Fibroblast of upper back skin (primary cell): ENCODE measurements around the gene LMO3.

ENCODE experiments used
- DNase-seq: peaks from one replicate; pipeline ENCODE4 v3.0.0-alpha.2; 2013

The LMO3 gene

GRCh38 chr12:16599081-16599480 is 6.9 kb downstream of the LMO3 start:
- DNase-seq = no peak

DNA sequence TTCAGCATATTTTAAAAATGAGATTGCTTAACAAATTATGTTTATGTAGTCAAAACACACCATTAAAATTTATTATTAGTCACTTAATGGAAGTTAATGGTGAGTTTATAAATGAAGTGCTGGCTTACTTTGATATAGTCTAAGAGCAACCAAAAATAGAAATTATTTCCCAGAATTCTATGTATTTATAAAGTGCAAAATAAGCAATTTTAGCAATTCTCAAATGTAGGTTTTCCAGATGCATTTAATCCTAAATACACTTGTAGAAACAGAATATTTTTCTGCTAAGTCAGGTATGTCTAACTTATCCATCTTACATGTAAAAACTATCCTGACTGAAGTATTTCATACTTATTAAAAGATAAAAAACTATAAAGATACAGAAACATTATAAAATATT is 11.2 kb downstream of the LMO3 start:
- DNase-seq = no peak

DNA sequence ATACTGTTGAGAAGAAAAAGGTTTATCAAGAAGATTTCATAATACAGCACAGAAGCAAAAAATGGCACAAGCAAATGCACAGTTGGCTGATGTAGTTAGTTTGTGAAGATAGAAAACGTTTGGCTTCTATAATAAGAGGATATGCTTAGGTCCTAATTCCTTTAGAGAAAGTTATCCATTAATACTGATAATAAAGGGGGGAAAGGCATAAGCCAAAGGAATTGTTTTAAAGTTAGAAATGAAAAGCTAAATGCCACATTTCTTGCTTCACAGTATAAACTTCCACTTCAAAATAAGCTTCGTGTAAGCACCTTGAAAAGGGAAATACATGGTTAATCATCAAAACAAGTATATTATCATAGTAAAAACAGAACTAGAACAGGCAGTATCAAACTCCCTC is 12.4 kb downstream of the LMO3 start:
- DNase-seq = no peak

DNA sequence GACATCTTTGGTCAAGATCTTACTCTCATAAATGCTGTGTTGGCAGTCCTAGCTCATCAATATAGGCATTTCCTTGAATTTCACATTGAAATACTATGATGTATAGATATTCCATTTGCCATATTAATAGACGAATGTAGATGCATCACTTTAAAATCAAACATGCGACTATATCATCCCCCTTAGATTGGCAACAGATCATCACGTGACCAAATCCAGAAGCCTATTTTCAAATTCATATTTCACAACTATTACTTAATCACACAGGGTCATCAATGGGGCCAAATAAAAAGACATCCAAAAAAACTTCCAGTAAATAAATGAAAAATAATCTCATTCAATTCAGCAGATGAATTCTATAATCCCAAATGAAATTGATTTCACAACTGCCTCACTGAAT is 15.3 kb downstream of the LMO3 start:
- DNase-seq = no peak

GRCh38 chr12:16588812-16589211 is 17.1 kb downstream of the LMO3 start:
- no peak for DNase-seq

DNA sequence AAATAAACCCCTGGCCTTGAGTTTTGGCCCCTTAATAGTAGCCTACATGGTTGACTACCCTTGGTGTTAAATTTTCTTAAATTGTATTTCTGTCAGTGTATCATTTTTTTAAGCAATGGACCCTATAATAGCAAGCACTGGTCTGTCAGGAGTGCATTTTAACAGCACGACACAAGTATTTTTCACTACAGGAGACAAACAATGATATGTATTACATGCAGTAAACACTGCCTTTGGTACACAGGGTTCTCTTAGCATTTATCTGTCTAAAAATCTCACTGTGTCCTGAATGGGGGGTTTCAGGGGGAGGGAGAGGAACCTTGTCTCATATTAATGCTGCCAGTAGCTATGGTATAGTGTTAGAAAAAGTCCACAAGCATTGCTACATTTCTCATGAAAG is 18.4 kb downstream of the LMO3 start:
- no peak for DNase-seq

- no peak for DNase-seq
Observed at GRCh38 chr12:16587110-16587453, 18.9 kb downstream of the LMO3 start.

GRCh38 chr12:16586350-16587109 is 19.4 kb downstream of the LMO3 start:
- DNase-seq = peak; percentile 39

GRCh38 chr12:16585781-16586180 is 20.2 kb downstream of the LMO3 start:
- DNase-seq = no peak

GRCh38 chr12:16583969-16584745 is 21.8 kb downstream of the LMO3 start:
- peak; percentile 66 for DNase-seq

GRCh38 chr12:16581416-16581815 is 24.5 kb downstream of the LMO3 start:
- no peak for DNase-seq

GRCh38 chr12:16579041-16579440 is 26.9 kb downstream of the LMO3 start:
- no peak for DNase-seq

- DNase-seq = no peak
Observed at GRCh38 chr12:16573398-16574077, 32.4 kb downstream of the LMO3 start.

DNA sequence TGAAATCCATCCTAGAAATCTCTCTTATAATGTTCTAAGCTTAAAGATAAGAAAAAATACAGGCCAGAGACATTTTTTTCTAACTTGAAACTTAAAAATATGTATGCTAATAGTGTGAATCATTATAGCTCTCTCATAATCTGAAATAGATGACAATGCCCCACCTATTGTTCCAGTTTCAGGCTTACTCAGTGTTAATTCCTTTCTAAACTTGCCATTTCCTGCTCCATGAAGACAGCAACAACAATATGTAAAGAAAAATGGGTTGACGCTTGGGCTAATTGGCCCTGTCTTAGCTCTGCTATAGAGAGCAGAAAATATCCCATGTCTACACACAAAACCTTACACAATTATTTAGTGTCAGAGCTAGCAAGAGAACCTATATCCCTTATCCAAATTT is 37.1 kb downstream of the LMO3 start:
- DNase-seq = no peak

GRCh38 chr12:16564675-16565074 is 41.3 kb downstream of the LMO3 start:
- DNase-seq = no peak

DNA sequence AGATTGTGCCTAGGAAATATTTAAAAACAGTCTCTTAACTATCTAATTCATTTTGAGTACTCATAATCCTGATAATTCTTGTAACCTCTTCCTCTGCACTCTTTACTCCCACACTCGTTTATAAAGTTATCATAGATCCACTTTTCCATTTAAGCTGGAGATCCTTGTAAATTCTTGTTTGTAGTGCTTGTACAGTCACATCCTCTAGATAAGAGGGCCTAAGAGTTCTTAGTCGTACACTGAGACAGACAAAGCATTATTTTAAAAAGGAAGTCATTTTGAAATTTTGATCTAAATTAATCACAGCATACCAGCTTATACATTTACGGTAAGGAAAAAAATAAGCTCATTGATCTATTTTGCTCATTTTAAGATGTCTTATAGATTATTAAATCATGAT is 42.5 kb downstream of the LMO3 start:
- DNase-seq = no peak

GRCh38 chr12:16562921-16563320 is 43.0 kb downstream of the LMO3 start:
- DNase-seq = no peak

DNA sequence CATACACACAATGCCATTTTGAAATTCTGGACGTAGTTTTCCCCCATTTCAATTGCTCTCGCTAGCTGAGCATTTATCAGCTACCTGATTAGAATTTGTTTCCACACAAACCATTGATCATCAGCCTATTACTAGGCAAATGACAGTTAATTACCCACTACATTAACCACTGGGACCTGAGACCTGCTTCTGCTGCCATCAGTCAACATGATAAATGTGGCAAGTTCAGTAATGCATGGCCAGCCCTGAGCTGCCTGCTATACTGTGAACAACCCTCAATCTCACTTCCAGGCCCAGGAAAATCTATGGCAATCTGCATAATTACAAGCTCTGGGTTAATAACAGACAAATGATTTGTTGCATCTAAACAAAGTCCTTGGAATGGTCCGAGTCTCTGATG is 43.5 kb downstream of the LMO3 start:
- no peak for DNase-seq

DNA sequence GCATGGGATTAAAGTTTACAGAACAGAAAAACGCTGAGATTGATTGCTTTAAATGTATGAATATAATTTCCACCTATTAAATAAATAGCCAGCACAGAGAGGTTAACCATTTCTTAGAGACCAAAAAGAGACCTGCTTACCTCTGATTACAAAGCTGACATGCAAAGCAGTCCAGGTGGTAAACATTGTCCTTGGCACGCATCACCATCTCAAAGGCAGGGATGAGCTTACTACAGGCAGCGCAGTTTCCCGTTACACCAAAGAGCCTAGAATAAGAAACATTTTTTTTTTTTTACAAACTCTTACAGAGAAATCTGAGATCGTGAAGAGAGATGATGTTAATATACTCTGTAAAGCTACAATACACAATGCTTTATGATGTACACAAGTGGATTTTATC is 45.7 kb downstream of the LMO3 start:
- DNase-seq = no peak

DNA sequence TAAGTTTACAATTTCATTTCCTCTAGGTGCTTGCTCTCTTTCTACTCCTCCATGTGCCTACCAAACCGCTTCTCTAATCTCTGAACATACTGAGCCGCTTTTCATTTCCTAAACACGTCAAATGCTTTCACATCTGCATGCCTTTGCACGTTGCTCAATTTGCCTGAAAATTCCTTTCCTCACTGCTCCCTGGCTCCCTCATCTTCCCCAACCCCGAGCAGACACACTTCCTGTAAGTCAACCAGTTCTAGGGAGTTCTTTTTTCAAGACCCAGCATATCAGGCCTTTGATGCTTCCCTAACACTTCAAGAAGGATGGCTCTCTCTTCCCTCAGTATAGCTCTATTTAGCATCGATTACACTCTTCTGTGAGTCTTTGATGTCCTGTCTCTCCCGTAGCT is 50.3 kb downstream of the LMO3 start:
- peak; percentile 53 for DNase-seq

- DNase-seq = peak; percentile 5
Observed at GRCh38 chr12:16553457-16553856, 52.5 kb downstream of the LMO3 start.

DNA sequence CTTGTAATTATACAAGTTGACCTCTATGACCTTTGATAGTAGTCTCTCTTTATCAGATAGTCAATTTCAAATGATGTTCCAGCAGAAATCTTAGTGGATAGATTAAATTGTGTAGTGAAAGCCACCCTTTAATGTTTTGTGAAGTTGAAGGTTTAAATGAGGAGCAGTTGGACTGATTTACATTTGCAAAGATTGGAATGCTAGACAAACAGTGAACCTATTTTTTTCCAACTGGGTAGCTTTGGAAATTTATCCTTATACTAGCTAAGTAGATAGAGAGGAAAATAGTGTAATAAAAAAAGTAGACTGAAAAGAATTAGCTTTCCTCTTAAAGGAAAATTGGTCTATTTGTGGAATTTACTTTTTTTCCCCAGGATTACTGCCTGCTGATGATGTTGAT is 53.7 kb downstream of the LMO3 start:
- DNase-seq = no peak

DNA sequence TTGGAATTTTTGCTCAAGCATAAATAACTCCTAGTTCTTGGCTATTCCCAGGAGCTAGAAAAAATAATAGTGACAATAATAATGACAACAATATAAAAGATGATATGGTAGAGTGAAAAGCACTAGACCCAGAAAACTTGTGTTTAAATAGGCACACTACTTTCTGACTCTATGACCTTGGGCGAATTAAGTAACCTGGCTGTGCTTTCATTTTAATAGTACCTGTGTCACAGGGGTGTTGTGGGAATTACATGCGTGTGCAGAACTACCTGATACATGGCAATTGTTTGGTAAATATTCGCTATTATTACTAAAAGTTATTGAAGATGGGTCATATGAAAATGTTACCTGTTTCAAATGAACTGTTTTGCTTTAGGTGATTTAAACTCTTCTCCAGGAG is 60.1 kb downstream of the LMO3 start:
- DNase-seq = no peak

- no peak for DNase-seq
Observed at GRCh38 chr12:16542586-16542985, 63.4 kb downstream of the LMO3 start.
